Measurements from ENCODE around the gene SMARCA2.

DNA sequence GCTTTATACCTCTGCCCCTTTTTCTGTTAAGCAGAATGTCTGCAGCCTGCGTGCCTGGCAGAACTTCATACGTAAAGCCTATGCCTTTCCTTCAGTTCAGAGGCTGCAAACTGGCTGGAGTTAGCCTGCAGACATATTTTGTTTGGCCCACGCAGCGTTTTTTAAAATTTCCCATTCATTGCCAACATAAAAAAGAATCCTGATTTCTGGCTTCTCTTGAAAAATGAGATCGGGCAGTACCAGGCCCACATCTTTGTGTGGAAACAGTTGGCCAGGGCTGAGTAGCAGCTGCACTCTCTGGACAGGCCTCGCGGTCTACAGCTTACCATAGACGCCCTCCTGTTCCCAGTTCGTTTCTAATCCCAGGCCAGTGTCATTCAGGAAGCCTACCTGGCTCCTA, 104.4 kb downstream of the SMARCA2 start:
- TF ChIP-seq, protein P1, sequence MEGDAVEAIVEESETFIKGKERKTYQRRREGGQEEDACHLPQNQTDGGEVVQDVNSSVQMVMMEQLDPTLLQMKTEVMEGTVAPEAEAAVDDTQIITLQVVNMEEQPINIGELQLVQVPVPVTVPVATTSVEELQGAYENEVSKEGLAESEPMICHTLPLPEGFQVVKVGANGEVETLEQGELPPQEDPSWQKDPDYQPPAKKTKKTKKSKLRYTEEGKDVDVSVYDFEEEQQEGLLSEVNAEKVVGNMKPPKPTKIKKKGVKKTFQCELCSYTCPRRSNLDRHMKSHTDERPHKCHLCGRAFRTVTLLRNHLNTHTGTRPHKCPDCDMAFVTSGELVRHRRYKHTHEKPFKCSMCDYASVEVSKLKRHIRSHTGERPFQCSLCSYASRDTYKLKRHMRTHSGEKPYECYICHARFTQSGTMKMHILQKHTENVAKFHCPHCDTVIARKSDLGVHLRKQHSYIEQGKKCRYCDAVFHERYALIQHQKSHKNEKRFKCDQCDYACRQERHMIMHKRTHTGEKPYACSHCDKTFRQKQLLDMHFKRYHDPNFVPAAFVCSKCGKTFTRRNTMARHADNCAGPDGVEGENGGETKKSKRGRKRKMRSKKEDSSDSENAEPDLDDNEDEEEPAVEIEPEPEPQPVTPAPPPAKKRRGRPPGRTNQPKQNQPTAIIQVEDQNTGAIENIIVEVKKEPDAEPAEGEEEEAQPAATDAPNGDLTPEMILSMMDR (conservative IDR thresholded peaks at IDR 0.05; ENCODE audit: low read depth, low read length) = no peak
- TF ChIP-seq EZH2phosphoT487 (IDR thresholded peaks at IDR 0.05; ENCODE audit: borderline replicate concordance, low read length) (no peak), EZH2 (IDR thresholded peaks at IDR 0.05; ENCODE audit: low read length, unreplicated experiment) (no peak)

Data from PC-3 (cell line).